GM12875 (cell line): ENCODE data around the gene CHTF18.
"Not testable (repeated sequence)": the region's sequence is repeated elsewhere in the genome, so short reads cannot be mapped to it uniquely, and the experiment has no call there.

Source experiments
- H3K4me3 ChIP-seq: one replicate; pipeline ENCODE4 v1.5.1; 2011; ENCODE audit warnings: low read depth, low read length, control low read depth
- TF ChIP-seq, protein P1 (sequence below): IDR thresholded peaks from 2 replicates; pipeline ENCODE4 v1.5.1; 2011; ENCODE audit warnings: low read depth, mild to moderate bottlenecking, control low read depth, inconsistent platforms, low read length, moderate library complexity, borderline replicate concordance; ENCODE audit not compliant: insufficient read depth

The CHTF18 gene

DNA sequence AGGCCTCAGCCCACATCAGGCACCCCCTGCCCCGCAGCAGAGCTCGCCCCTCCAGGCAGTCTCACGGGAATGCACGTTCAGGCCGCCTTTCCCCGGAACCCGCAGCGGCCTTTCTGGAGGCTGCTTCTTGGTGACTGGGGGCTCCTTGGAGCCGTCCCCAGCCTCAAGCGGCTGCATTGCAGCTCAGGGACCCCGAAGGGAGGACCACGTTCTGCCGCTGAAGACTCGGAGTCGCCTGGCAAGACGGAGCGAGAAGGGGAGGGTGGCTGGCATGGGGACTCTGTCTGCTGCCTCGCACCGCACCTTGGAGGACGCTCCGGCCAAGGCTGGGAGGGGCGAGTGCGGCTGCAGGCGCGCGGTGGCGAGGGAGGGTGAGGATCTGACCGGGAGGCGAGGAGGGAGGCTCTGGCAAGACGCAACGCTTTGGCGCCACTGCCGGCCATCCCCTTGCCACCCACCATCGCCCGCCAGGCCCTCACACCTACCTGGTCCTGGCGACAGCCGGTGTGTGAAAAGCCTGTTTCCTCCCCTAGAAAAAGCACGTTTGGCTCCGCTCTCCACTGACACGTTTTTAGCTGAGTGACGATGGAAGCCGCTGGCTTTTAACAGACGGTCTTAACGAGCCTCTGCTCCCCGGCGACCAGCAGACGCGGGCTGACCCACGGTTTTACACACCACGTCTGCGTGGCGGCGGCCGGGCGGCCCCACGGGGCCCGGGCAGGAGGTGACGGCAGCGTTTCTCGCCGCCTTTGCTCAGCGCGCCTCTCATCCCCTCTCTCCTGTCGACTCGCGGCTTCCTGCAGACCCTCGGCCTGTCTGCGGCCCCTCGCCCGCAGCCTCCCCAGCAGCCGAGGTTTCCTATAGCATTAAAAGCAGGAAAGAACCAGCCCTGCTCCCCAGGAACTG is 28.8 kb downstream of the CHTF18 start:
- TF ChIP-seq, protein P1, sequence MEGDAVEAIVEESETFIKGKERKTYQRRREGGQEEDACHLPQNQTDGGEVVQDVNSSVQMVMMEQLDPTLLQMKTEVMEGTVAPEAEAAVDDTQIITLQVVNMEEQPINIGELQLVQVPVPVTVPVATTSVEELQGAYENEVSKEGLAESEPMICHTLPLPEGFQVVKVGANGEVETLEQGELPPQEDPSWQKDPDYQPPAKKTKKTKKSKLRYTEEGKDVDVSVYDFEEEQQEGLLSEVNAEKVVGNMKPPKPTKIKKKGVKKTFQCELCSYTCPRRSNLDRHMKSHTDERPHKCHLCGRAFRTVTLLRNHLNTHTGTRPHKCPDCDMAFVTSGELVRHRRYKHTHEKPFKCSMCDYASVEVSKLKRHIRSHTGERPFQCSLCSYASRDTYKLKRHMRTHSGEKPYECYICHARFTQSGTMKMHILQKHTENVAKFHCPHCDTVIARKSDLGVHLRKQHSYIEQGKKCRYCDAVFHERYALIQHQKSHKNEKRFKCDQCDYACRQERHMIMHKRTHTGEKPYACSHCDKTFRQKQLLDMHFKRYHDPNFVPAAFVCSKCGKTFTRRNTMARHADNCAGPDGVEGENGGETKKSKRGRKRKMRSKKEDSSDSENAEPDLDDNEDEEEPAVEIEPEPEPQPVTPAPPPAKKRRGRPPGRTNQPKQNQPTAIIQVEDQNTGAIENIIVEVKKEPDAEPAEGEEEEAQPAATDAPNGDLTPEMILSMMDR = no peak

DNA sequence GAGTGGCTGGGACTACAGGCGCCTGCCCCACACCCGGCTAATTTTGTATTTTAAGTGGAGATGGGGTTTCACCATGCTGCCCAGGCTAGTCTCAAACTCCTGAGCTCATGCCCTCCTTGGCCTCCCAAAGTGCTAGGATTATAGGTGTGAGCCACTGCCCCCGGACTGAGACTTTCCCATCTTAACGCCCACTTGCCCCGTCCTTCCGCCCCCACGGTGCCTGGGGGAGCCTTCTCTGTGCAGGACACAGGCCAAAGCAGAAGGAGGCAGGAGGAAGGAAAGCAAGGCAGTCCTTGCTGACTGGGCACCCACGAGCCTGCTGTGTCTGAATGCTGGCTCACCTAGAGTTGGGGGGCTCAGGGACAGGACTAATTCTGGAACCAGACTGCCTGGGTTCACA is 29.7 kb downstream of the CHTF18 start:
- TF ChIP-seq, protein P1 = no peak
- H3K4me3 ChIP-seq = no peak overlapping the region

More for the DNA sequence above, 28.8 kb downstream of the CHTF18 start:
- no peak overlapping the region for H3K4me3 ChIP-seq

DNA sequence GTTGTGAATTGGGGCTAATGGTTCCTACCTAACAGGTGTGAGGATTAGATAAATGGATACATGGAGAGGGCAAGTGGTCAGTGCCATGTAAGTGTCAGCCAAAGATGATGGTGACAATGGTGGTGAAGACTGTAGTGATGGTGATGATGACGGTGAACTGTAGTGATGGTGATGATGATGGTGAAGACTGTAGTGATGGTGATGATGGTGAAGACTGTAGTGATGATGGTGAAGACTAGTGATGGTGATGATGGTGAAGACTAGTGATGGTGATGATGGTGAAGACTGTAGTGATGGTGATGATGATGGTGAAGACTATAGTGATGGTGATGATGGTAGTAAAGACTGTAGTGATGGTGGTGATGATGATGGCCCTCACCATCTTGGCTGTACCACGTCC is 30.2 kb downstream of the CHTF18 start:
- no peak overlapping the region for H3K4me3 ChIP-seq
- TF ChIP-seq, protein P1 = no peak

- TF ChIP-seq, protein P1 = no peak
Measured at GRCh38 chr16:819336-820043, 31.1 kb downstream of the CHTF18 start.

GRCh38 chr16:820044-820408 is 31.6 kb downstream of the CHTF18 start:
- H3K4me3 ChIP-seq = not testable (repeated sequence)

More at GRCh38 chr16:819336-820043, 31.1 kb downstream of the CHTF18 start:
- no peak overlapping the region for H3K4me3 ChIP-seq

DNA sequence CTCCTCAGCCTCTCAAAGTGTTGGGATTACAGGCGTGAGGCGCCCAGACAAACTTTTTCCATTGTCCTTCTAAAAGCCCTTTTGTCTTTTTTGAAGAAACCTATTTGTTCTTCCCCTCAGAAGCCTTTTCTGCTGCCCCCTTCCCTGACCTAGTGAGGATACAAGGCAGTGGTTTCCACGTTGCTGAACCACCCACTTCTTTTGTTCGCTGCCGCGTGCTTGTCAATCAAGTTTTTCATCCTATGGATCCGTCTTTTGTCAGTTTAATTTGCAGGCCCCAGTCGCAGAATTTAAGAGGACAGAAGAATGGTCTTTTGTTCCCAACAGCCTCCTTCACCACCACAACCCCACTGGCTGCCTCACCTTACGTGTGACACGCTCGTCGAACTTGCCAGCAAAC is 32.3 kb downstream of the CHTF18 start:
- TF ChIP-seq, protein P1 = no peak
- H3K4me3 ChIP-seq = no peak overlapping the region

- TF ChIP-seq, protein P1 = no peak
- no peak overlapping the region for H3K4me3 ChIP-seq
Measured at GRCh38 chr16:821751-822150, 33.3 kb downstream of the CHTF18 start.
